Panc1 (cell line): ENCODE data around the gene PXN. TPM values are rescaled to one million over a fixed set of nuclear protein-coding genes. Genes with fewer than 3 reads are reported as not detected.

Experiments
- ATAC-seq: fragments of 200-7000 bp; cut with Tn5 transposase; 2 replicates; pipeline ENCODE4 v1.9.1; 2020; ENCODE audit warnings: mild to moderate bottlenecking, moderate library complexity
- BruUV-seq: library from RNA; stranded (reverse); fragments of 400-500 nt; replicated peaks from 2 replicates; lab custom pipeline; 2021; lab: Mats Ljungman, UMichigan
- CTCF ChIA-PET: fragments of 300-600 bp; sonication (Branson Sonifier 250); formaldehyde crosslinking; loops from one replicate; lab custom pipeline; 2022; ENCODE audit warnings: antibody characterized with exemption; lab: Charles Lee
- POLR2A ChIA-PET: fragments of 300-600 bp; sonication (Branson Sonifier 250); formaldehyde crosslinking; loops from one replicate; lab custom pipeline; 2022; ENCODE audit warnings: antibody characterized with exemption; lab: Charles Lee
- DNase-seq: peaks from one replicate; pipeline ENCODE4 v3.0.0-alpha.2; 2010; ENCODE audit warnings: low read depth, low spot score
- H3K27ac ChIP-seq: 2 replicates; pipeline ENCODE4 v1.5.1; 2011; ENCODE audit warnings: mild to moderate bottlenecking, low read length, inconsistent platforms
- H3K27me3 ChIP-seq: fragments of 200-500 bp; sonication (Bioruptor generic); 2 replicates; pipeline ENCODE4 v1.6.0; 2014; ENCODE audit warnings: low read length, inconsistent platforms; ENCODE audit not compliant: control insufficient read depth, insufficient read depth
- H3K36me3 ChIP-seq: fragments of 200-500 bp; sonication (Bioruptor generic); 2 replicates; pipeline ENCODE4 v1.5.1; 2014; ENCODE audit warnings: inconsistent platforms, mild to moderate bottlenecking, low read length, moderate library complexity; ENCODE audit not compliant: control insufficient read depth, insufficient read depth
- H3K4me1 ChIP-seq: 2 replicates; pipeline ENCODE4 v1.5.1; 2011; ENCODE audit warnings: inconsistent platforms, mild to moderate bottlenecking, low read length, moderate library complexity; ENCODE audit not compliant: control insufficient read depth, insufficient read depth
- H3K4me3 ChIP-seq, 2 experiments: 2 replicates each; pipeline ENCODE4 v1.5.1; 2011 to 2012; ENCODE audit warnings: low read depth in 2 of 2, low read length in 2 of 2, mild to moderate bottlenecking in 2 of 2, inconsistent platforms in 1 of 2, moderate library complexity in 1 of 2
- H3K9me3 ChIP-seq: fragments of 200-500 bp; sonication (Bioruptor generic); 2 replicates; pipeline ENCODE4 v1.5.1; 2014; ENCODE audit warnings: low read depth, mild to moderate bottlenecking, inconsistent platforms, low read length, moderate library complexity; ENCODE audit not compliant: control insufficient read depth, insufficient read depth
- POLR2AphosphoS5 ChIP-seq: IDR thresholded peaks from 2 replicates; pipeline ENCODE4 v1.6.1; 2012; ENCODE audit warnings: mild to moderate bottlenecking, low read depth, low read length, moderate library complexity
- SIN3A ChIP-seq: IDR thresholded peaks from 2 replicates; pipeline ENCODE4 v1.6.1; 2012; ENCODE audit warnings: low read depth, mild to moderate bottlenecking, low read length, moderate library complexity, borderline replicate concordance; ENCODE audit not compliant: insufficient read depth
- TCF7L2 ChIP-seq: IDR thresholded peaks from 2 replicates; pipeline ENCODE4 v1.6.1; 2011; ENCODE audit warnings: mild to moderate bottlenecking, low read depth, low read length, inconsistent platforms
- in situ Hi-C: cut with HindIII; loops from 2 replicates; pipeline ENCODE4 v1.10.0; 2016; ENCODE audit warnings: low sequenced_read_pairs, low pct_unique_long_range_greater_than_20kb
- intact Hi-C: fragments of 100-400 bp; cut with micrococcal nuclease; formaldehyde crosslinking; loops from one replicate; pipeline ENCODE4 v1.10.0; 2022; ENCODE audit not compliant: unreplicated experiment
- total RNA-seq: library from RNA; stranded (reverse); gene quantifications from one replicate; pipeline ENCODE4 v1.2.1, GENCODE V29; 2021; ENCODE audit not compliant: unreplicated experiment
- TF ChIP-seq, protein P1 (sequence below): fragments of 450-650 bp; IDR thresholded peaks from 2 replicates; pipeline ENCODE4 v1.5.1; 2017; ENCODE audit warnings: mild to moderate bottlenecking
- TF ChIP-seq, protein P2 (sequence below), 2 experiments: IDR thresholded peaks; 2 replicates each; pipeline ENCODE4 v1.6.1; 2011 to 2012; ENCODE audit warnings: low read depth in 2 of 2, control low read depth in 1 of 2, low read length in 1 of 2, mild to moderate bottlenecking in 1 of 2, moderate library complexity in 1 of 2; ENCODE audit not compliant: insufficient read depth in 1 of 2

Gene PXN
- total RNA-seq, 1 experiment from 2014 or later = 484 TPM

DNA sequence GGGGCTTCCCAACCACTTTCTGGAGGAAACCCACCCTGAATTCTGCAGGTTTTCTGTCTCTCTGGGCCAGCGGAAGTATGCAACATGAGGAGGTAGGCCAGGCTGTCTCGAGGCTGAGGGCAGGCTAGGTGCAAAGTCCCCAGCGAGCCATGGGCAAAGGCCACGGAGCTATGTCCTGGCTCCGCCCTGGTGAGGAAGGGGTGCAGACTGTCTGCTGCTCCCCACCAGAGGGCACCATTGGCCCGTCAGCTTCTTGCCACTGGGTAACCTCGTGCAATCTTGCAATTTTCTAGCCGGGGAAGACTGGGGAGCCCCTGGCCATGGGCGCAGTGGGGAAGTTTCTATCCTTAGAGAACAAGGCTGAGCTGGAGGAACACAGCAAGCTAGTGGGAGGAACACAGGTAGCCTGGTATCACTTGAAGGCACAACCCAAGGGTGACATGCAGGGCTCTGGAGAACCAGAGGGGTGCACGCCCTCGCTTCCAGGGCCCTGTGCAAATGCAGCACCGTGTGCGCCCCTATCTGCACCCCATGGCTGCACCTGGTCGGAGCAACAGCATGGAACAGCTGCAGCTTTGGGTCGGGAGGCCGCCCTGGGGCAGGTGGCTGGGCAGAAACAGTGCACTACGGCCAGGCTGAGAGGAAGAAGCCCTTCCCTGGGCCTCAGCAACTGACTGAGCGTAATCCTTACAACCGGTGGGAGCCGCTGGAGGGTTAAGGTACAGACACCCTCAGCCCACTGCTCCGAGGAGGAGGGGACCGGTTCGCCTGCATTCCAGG, 37.0 kb downstream of the PXN start:
- BruUV-seq = no TSS peak
- peak overlapping the region; percentile 100 for H3K27ac ChIP-seq
- H3K4me3 ChIP-seq = peak overlapping the region in 1 of 2 experiments; percentile 3; a peak in 1 of 4 replicates
- H3K9me3 ChIP-seq = no peaks in the 10 kb centered on the region
- H3K36me3 ChIP-seq = peaks cover 9% of the 10 kb centered on the region
- in situ Hi-C loops = no loop called here
- intact Hi-C loops = loop anchor here (2.0 kb wide), 1 partner anchor 36 kb away; the partner anchor contains the start of gene PXN
- H3K27me3 ChIP-seq = no peaks in the 10 kb centered on the region
- DNase-seq (no peak), ATAC-seq (peak; percentile 35)
- ChIA-PET POLR2A (interaction anchor here (0.6 to 2.1 kb wide), 8 partner anchors 20 to 63 kb away, joined by 4 to 25 read pairs (median 4); partner anchors contain the start of genes PXN, RNU4-2 and RPLP0), CTCF (interaction anchor here (0.6 to 2.3 kb wide), 15 partner anchors 9 to 209 kb away, joined by 3 to 26 read pairs (median 5); partner anchors contain the start of genes COX6A1, PXN and RPLP0)
- H3K4me1 ChIP-seq = peaks cover 98% of the 10 kb centered on the region
- TF ChIP-seq, protein P1, sequence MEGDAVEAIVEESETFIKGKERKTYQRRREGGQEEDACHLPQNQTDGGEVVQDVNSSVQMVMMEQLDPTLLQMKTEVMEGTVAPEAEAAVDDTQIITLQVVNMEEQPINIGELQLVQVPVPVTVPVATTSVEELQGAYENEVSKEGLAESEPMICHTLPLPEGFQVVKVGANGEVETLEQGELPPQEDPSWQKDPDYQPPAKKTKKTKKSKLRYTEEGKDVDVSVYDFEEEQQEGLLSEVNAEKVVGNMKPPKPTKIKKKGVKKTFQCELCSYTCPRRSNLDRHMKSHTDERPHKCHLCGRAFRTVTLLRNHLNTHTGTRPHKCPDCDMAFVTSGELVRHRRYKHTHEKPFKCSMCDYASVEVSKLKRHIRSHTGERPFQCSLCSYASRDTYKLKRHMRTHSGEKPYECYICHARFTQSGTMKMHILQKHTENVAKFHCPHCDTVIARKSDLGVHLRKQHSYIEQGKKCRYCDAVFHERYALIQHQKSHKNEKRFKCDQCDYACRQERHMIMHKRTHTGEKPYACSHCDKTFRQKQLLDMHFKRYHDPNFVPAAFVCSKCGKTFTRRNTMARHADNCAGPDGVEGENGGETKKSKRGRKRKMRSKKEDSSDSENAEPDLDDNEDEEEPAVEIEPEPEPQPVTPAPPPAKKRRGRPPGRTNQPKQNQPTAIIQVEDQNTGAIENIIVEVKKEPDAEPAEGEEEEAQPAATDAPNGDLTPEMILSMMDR = peak; percentile 92
- TF ChIP-seq TCF7L2 (no peak), SIN3A (no peak), POLR2AphosphoS5 (peak; percentile 25; the same call in 1 of the 2 replicates)
- TF ChIP-seq, protein P2, sequence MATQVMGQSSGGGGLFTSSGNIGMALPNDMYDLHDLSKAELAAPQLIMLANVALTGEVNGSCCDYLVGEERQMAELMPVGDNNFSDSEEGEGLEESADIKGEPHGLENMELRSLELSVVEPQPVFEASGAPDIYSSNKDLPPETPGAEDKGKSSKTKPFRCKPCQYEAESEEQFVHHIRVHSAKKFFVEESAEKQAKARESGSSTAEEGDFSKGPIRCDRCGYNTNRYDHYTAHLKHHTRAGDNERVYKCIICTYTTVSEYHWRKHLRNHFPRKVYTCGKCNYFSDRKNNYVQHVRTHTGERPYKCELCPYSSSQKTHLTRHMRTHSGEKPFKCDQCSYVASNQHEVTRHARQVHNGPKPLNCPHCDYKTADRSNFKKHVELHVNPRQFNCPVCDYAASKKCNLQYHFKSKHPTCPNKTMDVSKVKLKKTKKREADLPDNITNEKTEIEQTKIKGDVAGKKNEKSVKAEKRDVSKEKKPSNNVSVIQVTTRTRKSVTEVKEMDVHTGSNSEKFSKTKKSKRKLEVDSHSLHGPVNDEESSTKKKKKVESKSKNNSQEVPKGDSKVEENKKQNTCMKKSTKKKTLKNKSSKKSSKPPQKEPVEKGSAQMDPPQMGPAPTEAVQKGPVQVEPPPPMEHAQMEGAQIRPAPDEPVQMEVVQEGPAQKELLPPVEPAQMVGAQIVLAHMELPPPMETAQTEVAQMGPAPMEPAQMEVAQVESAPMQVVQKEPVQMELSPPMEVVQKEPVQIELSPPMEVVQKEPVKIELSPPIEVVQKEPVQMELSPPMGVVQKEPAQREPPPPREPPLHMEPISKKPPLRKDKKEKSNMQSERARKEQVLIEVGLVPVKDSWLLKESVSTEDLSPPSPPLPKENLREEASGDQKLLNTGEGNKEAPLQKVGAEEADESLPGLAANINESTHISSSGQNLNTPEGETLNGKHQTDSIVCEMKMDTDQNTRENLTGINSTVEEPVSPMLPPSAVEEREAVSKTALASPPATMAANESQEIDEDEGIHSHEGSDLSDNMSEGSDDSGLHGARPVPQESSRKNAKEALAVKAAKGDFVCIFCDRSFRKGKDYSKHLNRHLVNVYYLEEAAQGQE (IDR thresholded peaks at IDR 0.05; ENCODE audit: insufficient read depth in 1 of 2, low read depth in 2 of 2, low read length in 1 of 2) = no peak

DNA sequence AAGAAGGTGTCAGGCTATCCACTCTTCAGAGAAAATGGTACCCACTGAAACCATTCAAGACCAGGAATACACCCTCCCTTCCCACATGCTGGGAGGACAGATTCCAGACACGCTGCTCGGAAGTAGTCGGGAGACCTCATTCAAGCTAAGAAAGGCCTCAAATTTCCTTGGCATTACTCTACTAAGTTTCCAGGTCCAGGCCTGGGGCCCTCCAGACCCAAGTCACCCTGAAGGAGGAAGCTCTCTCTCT, 37.6 kb downstream of the PXN start:
- peaks cover 93% of the 10 kb centered on the region for H3K4me1 ChIP-seq
- H3K27me3 ChIP-seq = no peaks in the 10 kb centered on the region
- ATAC-seq (no peak), DNase-seq (no peak)
- intact Hi-C loops = loop anchor here (2.0 kb wide), 1 partner anchor 37 kb away; the partner anchor contains the start of gene PXN
- H3K9me3 ChIP-seq = no peaks in the 10 kb centered on the region
- peak overlapping the region; percentile 100 for H3K27ac ChIP-seq
- CTCF ChIA-PET = interaction anchor here (0.6 to 2.3 kb wide), 14 partner anchors 9 to 210 kb away, joined by 3 to 26 read pairs (median 5); partner anchors contain the start of genes COX6A1, PXN and RPLP0
- no TSS peak for BruUV-seq
- H3K36me3 ChIP-seq = peaks cover 9% of the 10 kb centered on the region
- H3K4me3 ChIP-seq = no peak overlapping the region
- no peak for TF ChIP-seq POLR2AphosphoS5
- TF ChIP-seq TCF7L2 = no peak
- TF ChIP-seq SIN3A = no peak
- TF ChIP-seq, protein P1 = no peak
- TF ChIP-seq, protein P2 (IDR thresholded peaks at IDR 0.05; ENCODE audit: insufficient read depth in 1 of 2, low read depth in 2 of 2, low read length in 1 of 2) = no peak
- POLR2A ChIA-PET = interaction anchor here (0.6 to 2.1 kb wide), 5 partner anchors 27 to 64 kb away, joined by 4 to 25 read pairs (median 4); partner anchors contain the start of genes PXN, RNU4-2 and RPLP0
- in situ Hi-C loops = no loop called here
